ENCODE results near the gene CCNE1. TPM values are rescaled to one million over a fixed set of nuclear protein-coding genes. Genes with fewer than 3 reads are reported as not detected.

Gene CCNE1
- total RNA-seq, 1 donor from 2014 or later = 6.4 TPM

DNA sequence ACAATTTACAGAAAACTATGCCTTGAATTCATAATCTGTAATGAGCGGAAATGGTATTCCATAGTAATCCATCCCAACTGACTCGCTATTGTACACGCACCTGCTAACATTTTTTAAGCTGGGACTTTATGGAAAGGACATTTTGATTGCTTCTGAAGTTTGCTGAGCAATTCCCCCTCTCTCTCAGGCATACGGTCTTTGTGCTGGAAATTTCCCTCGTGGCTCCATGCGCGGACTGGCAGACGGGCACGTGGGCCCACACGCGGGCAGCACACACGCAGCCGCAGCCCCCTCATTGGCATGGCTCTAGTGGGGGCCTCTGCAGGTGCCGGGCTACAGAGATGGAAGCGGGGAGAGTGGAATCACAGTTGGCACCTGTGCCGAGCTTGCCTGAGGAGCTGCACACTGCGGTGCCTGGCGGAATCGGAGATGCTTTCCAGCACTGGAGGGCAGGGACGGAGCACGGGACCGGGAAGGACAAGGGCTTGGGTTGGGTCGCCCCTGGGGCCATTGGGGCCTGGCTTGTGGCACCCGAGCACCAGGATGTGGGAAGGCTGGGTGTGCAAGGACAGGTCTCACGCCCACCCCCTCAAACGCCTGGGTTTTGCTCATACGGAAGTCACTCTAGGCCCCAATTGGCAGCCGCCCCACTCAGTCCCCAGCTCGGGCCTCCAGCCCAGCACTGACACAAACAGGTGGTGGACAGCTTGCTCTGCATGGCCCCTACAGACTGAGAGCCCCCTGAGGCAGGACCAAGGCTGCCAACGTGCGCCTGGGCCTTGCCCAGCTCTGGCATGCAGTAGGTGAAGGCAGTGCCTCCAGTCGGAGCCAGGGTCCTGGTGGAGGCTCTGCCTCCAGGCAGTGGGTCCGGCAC lies 30.2 kb upstream of the CCNE1 start:
- no peak for DNase-seq
- H3K27ac Mint-ChIP-seq (ENCODE audit: unreplicated experiment) = no peak overlapping the region
- H3K4me3 Mint-ChIP-seq (ENCODE audit: unreplicated experiment) = no peak overlapping the region
- TF ChIP-seq, protein P1, sequence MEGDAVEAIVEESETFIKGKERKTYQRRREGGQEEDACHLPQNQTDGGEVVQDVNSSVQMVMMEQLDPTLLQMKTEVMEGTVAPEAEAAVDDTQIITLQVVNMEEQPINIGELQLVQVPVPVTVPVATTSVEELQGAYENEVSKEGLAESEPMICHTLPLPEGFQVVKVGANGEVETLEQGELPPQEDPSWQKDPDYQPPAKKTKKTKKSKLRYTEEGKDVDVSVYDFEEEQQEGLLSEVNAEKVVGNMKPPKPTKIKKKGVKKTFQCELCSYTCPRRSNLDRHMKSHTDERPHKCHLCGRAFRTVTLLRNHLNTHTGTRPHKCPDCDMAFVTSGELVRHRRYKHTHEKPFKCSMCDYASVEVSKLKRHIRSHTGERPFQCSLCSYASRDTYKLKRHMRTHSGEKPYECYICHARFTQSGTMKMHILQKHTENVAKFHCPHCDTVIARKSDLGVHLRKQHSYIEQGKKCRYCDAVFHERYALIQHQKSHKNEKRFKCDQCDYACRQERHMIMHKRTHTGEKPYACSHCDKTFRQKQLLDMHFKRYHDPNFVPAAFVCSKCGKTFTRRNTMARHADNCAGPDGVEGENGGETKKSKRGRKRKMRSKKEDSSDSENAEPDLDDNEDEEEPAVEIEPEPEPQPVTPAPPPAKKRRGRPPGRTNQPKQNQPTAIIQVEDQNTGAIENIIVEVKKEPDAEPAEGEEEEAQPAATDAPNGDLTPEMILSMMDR (IDR thresholded peaks at IDR 0.05; ENCODE audit: partially characterized antibody, unreplicated experiment) = no peak
- H3K9me3 Mint-ChIP-seq (ENCODE audit: unreplicated experiment) = peaks cover 1% of the 10 kb centered on the region
- H3K27me3 Mint-ChIP-seq (ENCODE audit: unreplicated experiment) = peaks cover 6% of the 10 kb centered on the region
- H3K36me3 Mint-ChIP-seq (ENCODE audit: unreplicated experiment) = no peaks in the 10 kb centered on the region
- H3K4me1 Mint-ChIP-seq (ENCODE audit: low read depth, unreplicated experiment) = no peaks in the 10 kb centered on the region

DNA sequence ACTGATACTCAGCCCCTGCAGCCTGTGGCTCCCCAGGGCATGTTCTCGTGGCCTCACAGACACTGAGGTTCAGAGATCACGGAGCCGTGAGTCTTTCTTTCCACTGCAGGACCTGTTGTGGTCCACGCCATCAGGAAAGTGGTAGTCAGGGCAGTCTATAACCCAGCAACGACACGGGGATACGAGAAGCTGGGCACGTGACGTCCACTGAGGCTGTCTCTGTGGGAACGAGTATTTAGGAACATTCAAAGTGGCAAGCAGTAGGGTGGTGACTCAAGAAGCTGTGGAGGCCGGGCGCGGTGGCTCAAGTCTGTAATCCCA lies 29.6 kb upstream of the CCNE1 start:
- Mint-ChIP-seq H3K4me3 (ENCODE audit: unreplicated experiment) (no peak overlapping the region), H3K4me1 (ENCODE audit: low read depth, unreplicated experiment) (peaks cover 1% of the 10 kb centered on the region), H3K36me3 (ENCODE audit: unreplicated experiment) (no peaks in the 10 kb centered on the region), H3K27ac (ENCODE audit: unreplicated experiment) (no peak overlapping the region), H3K9me3 (ENCODE audit: unreplicated experiment) (peaks cover 1% of the 10 kb centered on the region), H3K27me3 (ENCODE audit: unreplicated experiment) (peaks cover 6% of the 10 kb centered on the region)
- DNase-seq = no peak
- TF ChIP-seq, protein P1 (IDR thresholded peaks at IDR 0.05; ENCODE audit: partially characterized antibody, unreplicated experiment) = no peak

- TF ChIP-seq, protein P1 (IDR thresholded peaks at IDR 0.05; ENCODE audit: partially characterized antibody, unreplicated experiment) = no peak
- no peak overlapping the region for H3K4me3 Mint-ChIP-seq (ENCODE audit: unreplicated experiment)
Observed at GRCh38 chr19:29783627-29784190, 28.1 kb upstream of the CCNE1 start.

GRCh38 chr19:29784598-29785223 lies 27.1 kb upstream of the CCNE1 start:
- H3K4me3 Mint-ChIP-seq (ENCODE audit: unreplicated experiment) = no peak overlapping the region
- H3K4me1 Mint-ChIP-seq (ENCODE audit: low read depth, unreplicated experiment) = peaks cover 3% of the 10 kb centered on the region

More at GRCh38 chr19:29783627-29784190, 28.1 kb upstream of the CCNE1 start:
- H3K9me3 Mint-ChIP-seq (ENCODE audit: unreplicated experiment) = peaks cover 1% of the 10 kb centered on the region
- no peaks in the 10 kb centered on the region for H3K36me3 Mint-ChIP-seq (ENCODE audit: unreplicated experiment)
- DNase-seq = no peak
- peaks cover 3% of the 10 kb centered on the region for H3K4me1 Mint-ChIP-seq (ENCODE audit: low read depth, unreplicated experiment)
- peaks cover 6% of the 10 kb centered on the region for H3K27me3 Mint-ChIP-seq (ENCODE audit: unreplicated experiment)
- H3K27ac Mint-ChIP-seq (ENCODE audit: unreplicated experiment) = no peak overlapping the region

More at GRCh38 chr19:29784598-29785223, 27.1 kb upstream of the CCNE1 start:
- Mint-ChIP-seq H3K27me3 (ENCODE audit: unreplicated experiment) (peaks cover 6% of the 10 kb centered on the region), H3K36me3 (ENCODE audit: unreplicated experiment) (no peaks in the 10 kb centered on the region), H3K27ac (ENCODE audit: unreplicated experiment) (no peak overlapping the region), H3K9me3 (ENCODE audit: unreplicated experiment) (peaks cover 1% of the 10 kb centered on the region)
- TF ChIP-seq, protein P1 (IDR thresholded peaks at IDR 0.05; ENCODE audit: partially characterized antibody, unreplicated experiment) = no peak
- DNase-seq = no peak

All from glutamatergic neuron (in vitro differentiated cells).